HS-5 (cell line): ENCODE results near the gene PIP5K1A.

Experiments
- DNase-seq: peaks from one replicate; pipeline ENCODE4 v3.0.0-alpha.2; 2012; ENCODE audit warnings: low read depth

PIP5K1A gene

DNA sequence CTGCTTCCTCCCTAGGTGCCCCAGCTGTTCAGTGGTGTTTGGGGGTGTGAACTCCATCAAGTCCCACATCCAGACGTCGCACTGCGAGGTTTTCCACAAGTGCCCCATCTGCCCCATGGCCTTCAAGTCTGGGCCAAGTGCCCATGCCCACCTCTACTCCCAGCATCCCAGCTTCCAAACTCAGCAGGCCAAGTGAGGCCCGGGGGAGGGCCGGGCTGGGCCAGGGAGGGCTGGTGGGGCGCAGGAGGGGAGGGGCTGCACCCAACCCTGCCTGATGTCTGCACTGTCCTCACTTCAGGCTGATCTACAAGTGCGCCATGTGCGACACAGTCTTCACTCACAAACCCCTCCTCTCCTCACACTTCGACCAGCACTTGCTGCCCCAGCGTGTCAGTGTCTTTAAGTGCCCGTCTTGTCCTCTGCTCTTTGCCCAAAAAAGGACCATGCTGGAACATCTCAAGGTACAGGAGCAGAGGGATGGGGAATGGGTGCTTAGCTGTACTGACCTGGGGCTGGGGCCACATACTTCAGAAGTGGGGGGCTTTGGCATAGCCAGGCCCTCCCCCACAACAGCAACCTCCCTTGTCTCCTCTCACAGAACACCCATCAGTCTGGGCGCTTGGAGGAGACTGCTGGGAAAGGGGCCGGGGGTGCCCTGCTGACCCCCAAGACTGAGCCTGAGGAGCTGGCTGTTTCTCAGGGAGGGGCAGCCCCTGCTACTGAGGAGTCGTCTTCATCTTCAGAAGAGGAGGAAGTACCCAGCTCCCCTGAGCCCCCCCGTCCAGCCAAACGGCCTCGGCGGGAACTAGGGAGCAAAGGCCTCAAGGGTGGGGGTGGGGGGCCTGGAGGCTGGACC, 91.0 kb downstream of the PIP5K1A start:
- DNase-seq: no peak

DNA sequence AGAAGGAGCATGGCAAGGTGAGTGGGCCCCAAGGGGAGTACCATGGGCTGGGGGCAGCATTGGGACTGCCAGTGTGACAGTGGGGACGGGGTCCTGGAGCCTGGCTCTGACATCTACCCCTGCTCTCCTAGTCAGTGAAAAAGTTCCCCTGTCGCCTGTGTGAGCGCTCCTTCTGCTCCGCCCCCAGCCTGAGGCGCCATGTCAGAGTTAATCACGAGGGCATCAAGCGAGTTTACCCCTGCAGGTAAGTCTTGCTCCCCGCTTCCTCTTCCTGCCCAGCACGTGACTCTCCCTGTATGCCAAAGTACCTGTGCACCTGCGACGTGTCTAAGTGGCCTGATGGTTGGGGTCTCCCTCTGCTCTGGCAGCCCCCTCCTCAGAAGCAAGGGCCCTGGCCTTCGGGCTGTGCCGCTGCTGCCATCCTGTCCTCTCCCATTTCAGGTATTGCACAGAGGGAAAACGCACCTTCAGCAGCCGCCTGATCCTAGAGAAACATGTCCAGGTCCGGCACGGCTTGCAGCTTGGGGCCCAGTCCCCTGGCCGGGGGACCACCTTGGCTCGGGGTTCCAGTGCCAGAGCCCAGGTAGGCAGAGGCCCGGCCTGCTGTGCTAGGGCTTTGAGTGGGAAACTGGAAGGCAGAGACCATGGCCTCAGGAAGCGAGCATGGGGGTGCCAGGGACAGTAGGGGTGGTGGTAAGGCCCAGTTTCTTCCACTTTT, 91.8 kb downstream of the PIP5K1A start:
- DNase-seq: no peak

DNA sequence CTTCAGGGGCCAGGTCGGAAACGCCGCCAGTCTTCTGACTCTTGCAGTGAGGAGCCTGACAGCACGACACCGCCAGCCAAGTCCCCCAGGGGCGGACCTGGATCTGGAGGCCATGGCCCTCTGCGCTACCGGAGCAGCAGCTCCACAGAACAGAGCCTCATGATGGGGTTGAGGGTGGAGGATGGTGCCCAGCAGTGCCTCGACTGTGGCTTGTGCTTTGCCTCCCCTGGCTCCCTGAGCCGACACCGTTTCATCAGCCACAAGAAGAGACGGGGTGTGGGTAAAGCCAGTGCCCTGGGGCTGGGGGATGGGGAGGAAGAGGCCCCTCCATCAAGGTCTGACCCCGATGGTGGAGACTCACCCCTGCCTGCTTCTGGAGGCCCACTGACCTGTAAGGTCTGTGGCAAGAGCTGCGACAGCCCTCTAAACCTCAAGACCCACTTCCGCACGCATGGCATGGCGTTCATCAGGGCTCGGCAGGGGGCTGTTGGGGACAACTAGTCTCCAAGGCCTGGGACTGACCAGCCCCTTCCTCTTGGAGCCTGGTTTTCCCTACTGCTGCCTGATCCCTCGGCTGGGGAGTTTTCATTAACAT, 92.5 kb downstream of the PIP5K1A start:
- no peak for DNase-seq

DNA sequence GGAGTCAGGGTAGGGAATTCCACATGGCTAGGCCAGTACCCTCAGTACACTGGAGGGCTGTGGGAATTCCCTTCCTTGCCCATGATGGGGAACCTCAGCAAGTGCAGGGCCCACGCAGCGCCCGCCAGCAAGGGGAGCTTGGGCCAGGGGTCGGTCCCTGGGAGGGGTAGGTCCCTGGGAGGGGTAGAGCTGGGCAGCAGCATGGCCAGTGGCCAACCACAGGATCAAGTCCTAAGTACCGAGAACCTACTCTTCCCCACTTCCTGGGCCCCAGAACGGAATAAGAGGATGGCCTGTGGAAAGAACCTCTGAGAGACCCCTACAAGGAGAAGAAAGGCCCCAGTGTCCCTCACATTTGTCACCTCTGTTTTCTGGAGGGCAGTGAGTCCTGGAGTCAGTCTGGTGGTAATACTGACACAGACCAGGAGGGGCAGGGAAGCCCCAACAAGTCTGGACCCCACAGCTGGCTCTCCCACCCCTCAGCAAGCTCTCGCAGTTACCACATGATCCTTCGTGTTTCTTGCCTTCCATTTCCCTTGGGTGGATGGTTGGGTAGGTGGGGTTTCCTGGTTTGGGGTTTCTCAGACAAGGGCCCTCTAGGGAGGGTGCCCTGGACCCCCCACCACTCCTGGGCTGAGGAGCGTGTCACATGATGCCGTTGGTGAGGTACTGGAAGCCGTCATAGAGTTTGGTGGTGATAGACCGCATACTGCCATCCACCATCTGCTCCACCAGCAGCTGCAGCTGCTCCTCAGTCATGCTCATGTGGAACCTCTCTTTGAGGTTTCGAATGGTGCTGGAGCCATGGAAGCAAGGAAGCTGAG, 94.1 kb downstream of the PIP5K1A start:
- DNase-seq: no peak

DNA sequence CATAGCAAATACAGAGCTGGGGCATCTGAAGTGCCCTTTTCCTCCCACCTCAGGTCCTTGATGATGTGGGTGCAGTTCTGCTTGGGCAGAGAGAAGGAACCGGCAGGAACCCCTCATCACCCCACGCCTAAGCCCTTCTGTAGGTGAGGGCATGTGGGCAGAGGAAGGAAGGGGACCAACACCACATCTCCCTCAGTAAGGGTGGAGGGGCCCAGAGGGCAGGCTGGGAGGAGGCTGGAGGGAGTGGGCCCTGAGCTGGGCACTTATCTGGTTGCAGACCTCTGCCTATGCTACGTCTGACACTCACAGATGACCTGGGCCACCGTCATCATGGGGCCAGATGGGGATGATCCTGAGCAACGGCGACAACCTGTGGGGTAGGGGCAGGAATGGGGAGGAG, 94.7 kb downstream of the PIP5K1A start:
- DNase-seq: no peak

DNA sequence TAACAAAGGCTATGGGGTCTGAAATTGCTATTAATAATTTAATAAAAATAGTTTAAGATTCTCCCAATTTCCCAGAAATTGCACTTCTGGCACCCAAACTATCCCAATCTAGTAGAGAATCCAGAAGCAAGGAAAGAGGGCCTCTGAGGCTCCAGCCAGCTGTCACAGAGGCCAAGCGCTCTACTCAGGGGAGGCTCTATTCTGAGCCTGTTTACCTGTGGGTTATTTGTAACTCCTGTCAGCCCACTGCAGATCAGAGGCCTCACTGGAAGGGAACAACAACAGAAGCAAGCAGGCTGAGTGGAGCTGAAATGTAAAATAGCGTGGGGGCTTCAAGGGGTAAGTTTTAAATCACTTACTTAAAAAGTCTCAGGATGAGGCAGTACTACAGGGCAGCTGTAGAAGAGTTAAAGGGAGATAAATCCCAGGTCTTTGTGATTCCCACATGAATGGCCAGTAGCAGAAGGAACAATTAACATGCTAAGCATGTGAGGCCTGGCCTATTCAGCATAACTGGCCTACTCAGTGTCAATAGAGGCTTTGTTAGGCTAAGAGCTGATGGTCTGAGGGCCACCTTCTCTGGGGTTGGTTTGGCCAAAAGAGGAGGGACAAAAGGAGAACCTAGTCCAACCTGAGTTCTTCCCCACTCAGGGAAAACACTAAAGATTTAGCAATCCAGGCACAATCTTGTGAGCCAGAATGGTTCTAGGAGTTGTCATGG, 96.5 kb downstream of the PIP5K1A start:
- DNase-seq: no peak
